Lower leg skin (tissue), 4 donors: ENCODE results near the gene STUM. TPM values are rescaled to one million over a fixed set of nuclear protein-coding genes. Genes with fewer than 3 reads are reported as not detected.
A peak's percentile ranks its signal among the peaks of the same experiment; 100 is the strongest.

Experiments
- DNase-seq, 2 donors: peaks; one replicate each; pipeline ENCODE4 v3.0.0-alpha.2; 2019; ENCODE audit warnings: low spot score in 2 of 2
- H3K4me3 ChIP-seq: fragments of 200-600 bp; sonication (generic); 2 replicates; pipeline ENCODE4 v1.5.1; 2017; ENCODE audit warnings: mild to moderate bottlenecking, low read depth; ENCODE audit not compliant: poor library complexity, severe bottlenecking
- CTCF ChIP-seq, 3 donors: fragments of 450-650 bp; IDR thresholded peaks; one replicate each; pipeline ENCODE4 v1.5.1; 2016; ENCODE audit warnings: antibody characterized with exemption in 3 of 3, mild to moderate bottlenecking in 3 of 3, moderate library complexity in 2 of 3
- POLR2A ChIP-seq, 2 donors: fragments of 450-650 bp; IDR thresholded peaks; one replicate each; pipeline ENCODE4 v1.6.1; 2016 to 2017; ENCODE audit warnings: antibody characterized with exemption in 2 of 2, mild to moderate bottlenecking in 1 of 2, moderate library complexity in 1 of 2
- WGBS, 2 donors: methylation state at CpG; one replicate each; pipeline ENCODE4 v1.1.5; 2018; 5-methylcytosine and 5-hydroxymethylcytosine counted together
- intact Hi-C: fragments of 100-400 bp; cut with DNase I; formaldehyde crosslinking; loops from one replicate; pipeline ENCODE4 v1.15.0; 2023; ENCODE audit warnings: low total_unique reads
- total RNA-seq, 4 donors: library from RNA; depleted of rRNA; stranded (reverse); fragments of >200 nt; gene quantifications; one replicate each; pipeline ENCODE4 v1.1.0, GENCODE V29; 2016

STUM gene
- total RNA-seq, 4 donors from 2014 or later = 1.0 to 6.6 (median 3.4) TPM

GRCh38 chr1:226581650-226582330 is 33.2 kb downstream of the STUM start:
- intact Hi-C loops = no loop called here
- DNase-seq = peak in 1 of 2 donors; percentile 43
- H3K4me3 ChIP-seq = no peak overlapping the region
- WGBS, 2 donors = 85 to 88% methylated on average over 8 of the region's 8 CpGs
- TF ChIP-seq POLR2A (IDR thresholded peaks at IDR 0.05) (no peak), CTCF (IDR thresholded peaks at IDR 0.05) (no peak)

GRCh38 chr1:226582966-226583365 is 34.4 kb downstream of the STUM start:
- intact Hi-C loops = no loop called here
- TF ChIP-seq POLR2A (IDR thresholded peaks at IDR 0.05) (no peak), CTCF (IDR thresholded peaks at IDR 0.05) (no peak)
- no peak overlapping the region for H3K4me3 ChIP-seq
- WGBS, 2 donors = 79 to 90% methylated on average over 3 of the region's 3 CpGs
- no peak for DNase-seq

- no peak overlapping the region for H3K4me3 ChIP-seq
- intact Hi-C loops = no loop called here
- TF ChIP-seq CTCF (IDR thresholded peaks at IDR 0.05) (no peak), POLR2A (IDR thresholded peaks at IDR 0.05) (no peak)
- WGBS, 2 donors = 71 to 83% methylated on average over 3 of the region's 3 CpGs
- DNase-seq = no peak
These were observed 35.6 kb downstream of the STUM start for GRCh38 chr1:226584164-226584563.

GRCh38 chr1:226586116-226586515 is 37.6 kb downstream of the STUM start:
- intact Hi-C loops = no loop called here
- DNase-seq = no peak
- 92 to 95% methylated on average over 7 of the region's 7 CpGs for WGBS, 2 donors
- no peak overlapping the region for H3K4me3 ChIP-seq
- TF ChIP-seq CTCF (IDR thresholded peaks at IDR 0.05) = no peak
- no peak for TF ChIP-seq POLR2A (IDR thresholded peaks at IDR 0.05)

GRCh38 chr1:226586650-226587422 is 38.3 kb downstream of the STUM start:
- intact Hi-C loops = no loop called here
- 88 to 90% methylated on average over 15 to 16 of the region's 16 CpGs for WGBS, 2 donors

More at GRCh38 chr1:226586650-226587422, 38.3 kb downstream of the STUM start:
- no peak overlapping the region for H3K4me3 ChIP-seq
- TF ChIP-seq CTCF (IDR thresholded peaks at IDR 0.05) (no peak), POLR2A (IDR thresholded peaks at IDR 0.05) (no peak)
- DNase-seq = no peak
